Astrocyte (in vitro differentiated cells and primary cell): ENCODE results near the gene ZRANB2. TPM values are rescaled to one million over a fixed set of nuclear protein-coding genes. Genes with fewer than 3 reads are reported as not detected.

Source experiments
- DNase-seq: peaks from one replicate; pipeline ENCODE4 v3.0.0-alpha.2; 2010; ENCODE audit warnings: low read depth
- FAIRE-seq: peaks from 2 replicates; lab custom pipeline; 2011; peaks lifted over from hg19 to GRCh38; lab: Jason Lieb, UNC
- H2AFZ ChIP-seq: 2 replicates; pipeline ENCODE4 v1.6.0; 2012; ENCODE audit warnings: low read depth, low read length, inconsistent platforms
- H3K27ac ChIP-seq: 2 replicates; pipeline ENCODE4 v1.5.1; 2011; ENCODE audit warnings: low read depth, low read length, inconsistent platforms
- H3K27me3 ChIP-seq: 2 replicates; pipeline ENCODE4 v1.6.0; 2011; ENCODE audit warnings: low read length, inconsistent platforms; ENCODE audit not compliant: insufficient read depth
- H3K36me3 ChIP-seq: 2 replicates; pipeline ENCODE4 v1.5.1; 2011; ENCODE audit warnings: low read length, inconsistent platforms; ENCODE audit not compliant: insufficient read depth
- H3K4me1 ChIP-seq: 2 replicates; pipeline ENCODE4 v1.5.1; 2011; ENCODE audit warnings: low read length, inconsistent platforms; ENCODE audit not compliant: insufficient read depth
- H3K4me2 ChIP-seq: 2 replicates; pipeline ENCODE4 v1.6.0; 2012; ENCODE audit warnings: low read length, inconsistent platforms
- H3K4me3 ChIP-seq: 2 replicates; pipeline ENCODE4 v1.5.1; 2011; ENCODE audit warnings: low read depth, mild to moderate bottlenecking, low read length, inconsistent platforms; ENCODE audit not compliant: insufficient read depth
- H3K79me2 ChIP-seq: 2 replicates; pipeline ENCODE4 v1.6.0; 2012; ENCODE audit warnings: mild to moderate bottlenecking, low read length, inconsistent platforms; ENCODE audit not compliant: insufficient read depth
- H3K9ac ChIP-seq: 2 replicates; pipeline ENCODE4 v1.6.0; 2012; ENCODE audit warnings: mild to moderate bottlenecking, low read length, inconsistent platforms
- H3K9me3 ChIP-seq: 2 replicates; pipeline ENCODE4 v1.5.1; 2012; ENCODE audit warnings: low read depth, mild to moderate bottlenecking, low read length, inconsistent platforms; ENCODE audit not compliant: insufficient read depth
- H4K20me1 ChIP-seq: 2 replicates; pipeline ENCODE4 v1.6.0; 2012; ENCODE audit warnings: low read length, inconsistent platforms; ENCODE audit not compliant: insufficient read depth
- H3K27ac Mint-ChIP-seq: one replicate; pipeline ENCODE4 v1.8.0; 2021; ENCODE audit warnings: mild to moderate bottlenecking, mixed read lengths; ENCODE audit not compliant: unreplicated experiment
- H3K27me3 Mint-ChIP-seq: one replicate; pipeline ENCODE4 v1.8.0; 2021; ENCODE audit warnings: low read depth, mixed read lengths; ENCODE audit not compliant: unreplicated experiment
- H3K36me3 Mint-ChIP-seq: one replicate; pipeline ENCODE4 v1.8.0; 2021; ENCODE audit warnings: low read depth, mixed read lengths; ENCODE audit not compliant: unreplicated experiment
- H3K4me1 Mint-ChIP-seq: one replicate; pipeline ENCODE4 v1.8.0; 2021; ENCODE audit warnings: low read depth, mixed read lengths; ENCODE audit not compliant: unreplicated experiment
- H3K4me3 Mint-ChIP-seq: one replicate; pipeline ENCODE4 v1.8.0; 2021; ENCODE audit warnings: mild to moderate bottlenecking, moderate library complexity, mixed read lengths; ENCODE audit not compliant: unreplicated experiment
- H3K9me3 Mint-ChIP-seq: one replicate; pipeline ENCODE4 v1.8.0; 2021; ENCODE audit warnings: mild to moderate bottlenecking, mixed read lengths; ENCODE audit not compliant: unreplicated experiment
- CTCF ChIP-seq: IDR thresholded peaks from 2 replicates; pipeline ENCODE4 v1.5.1; 2011; ENCODE audit warnings: low read depth, mild to moderate bottlenecking, inconsistent platforms, low read length, moderate library complexity; ENCODE audit not compliant: insufficient read depth
- EZH2 ChIP-seq: IDR thresholded peaks from 2 replicates; pipeline ENCODE4 v1.6.1; 2012; ENCODE audit warnings: mild to moderate bottlenecking, low read length, inconsistent platforms; ENCODE audit not compliant: insufficient read depth
- total RNA-seq: library from RNA; stranded (reverse); gene quantifications from 2 replicates; pipeline ENCODE4 v1.2.1, GENCODE V29; 2021

The ZRANB2 gene
- total RNA-seq, 1 donor from 2014 or later: 97.0 TPM

- Histone ChIP-seq H3K9me3 (no peaks in the 10 kb centered on the region), H3K9ac (no peak overlapping the region), H3K79me2 (peaks cover 61% of the 10 kb centered on the region), H3K27me3 (no peaks in the 10 kb centered on the region), H2AFZ (no peak overlapping the region), H3K4me1 (no peaks in the 10 kb centered on the region), H3K4me3 (no peak overlapping the region), H3K36me3 (peaks cover 80% of the 10 kb centered on the region), H3K27ac (no peak overlapping the region), H3K4me2 (no peak overlapping the region), H4K20me1 (peaks cover 60% of the 10 kb centered on the region)
- FAIRE-seq: no peak
- peaks cover 9% of the 10 kb centered on the region for H3K36me3 Mint-ChIP-seq
- DNase-seq: no peak
- no peak for TF ChIP-seq EZH2
- TF ChIP-seq CTCF: no peak
- no peak overlapping the region for H3K4me3 Mint-ChIP-seq
- no peaks in the 10 kb centered on the region for H3K9me3 Mint-ChIP-seq
- H3K27me3 Mint-ChIP-seq: no peaks in the 10 kb centered on the region
- peaks cover 16% of the 10 kb centered on the region for H3K4me1 Mint-ChIP-seq
- H3K27ac Mint-ChIP-seq: no peak overlapping the region
These were observed 8.6 kb downstream of the ZRANB2 start for GRCh38 chr1:71072273-71072672.

- no peak overlapping the region for H3K4me2 ChIP-seq
- TF ChIP-seq CTCF (no peak), EZH2 (no peak)
- no peaks in the 10 kb centered on the region for H3K9me3 ChIP-seq
- Mint-ChIP-seq H3K9me3 (no peaks in the 10 kb centered on the region), H3K27ac (no peak overlapping the region), H3K27me3 (no peaks in the 10 kb centered on the region), H3K4me1 (peaks cover 16% of the 10 kb centered on the region), H3K36me3 (peaks cover 9% of the 10 kb centered on the region), H3K4me3 (no peak overlapping the region)
- no peak for DNase-seq
- H3K27me3 ChIP-seq: no peaks in the 10 kb centered on the region
- no peak overlapping the region for H3K4me3 ChIP-seq
- no peaks in the 10 kb centered on the region for H3K4me1 ChIP-seq
- no peak overlapping the region for H3K27ac ChIP-seq
- peaks cover 57% of the 10 kb centered on the region for H4K20me1 ChIP-seq
- H2AFZ ChIP-seq: no peak overlapping the region
- FAIRE-seq: no peak
- H3K9ac ChIP-seq: no peak overlapping the region
- peaks cover 84% of the 10 kb centered on the region for H3K36me3 ChIP-seq
- H3K79me2 ChIP-seq: peaks cover 55% of the 10 kb centered on the region
These were observed 9.1 kb downstream of the ZRANB2 start for GRCh38 chr1:71071720-71072119.

GRCh38 chr1:71068325-71069240 is 12.3 kb downstream of the ZRANB2 start:
- no peak overlapping the region for H3K4me2 ChIP-seq
- TF ChIP-seq EZH2: no peak
- no peak for TF ChIP-seq CTCF
- H3K9ac ChIP-seq: no peak overlapping the region
- no peak overlapping the region for H3K4me3 Mint-ChIP-seq
- peaks cover 90% of the 10 kb centered on the region for H3K36me3 ChIP-seq
- H3K4me1 ChIP-seq: no peaks in the 10 kb centered on the region
- H3K9me3 ChIP-seq: no peaks in the 10 kb centered on the region
- H3K4me1 Mint-ChIP-seq: no peaks in the 10 kb centered on the region
- H3K27ac ChIP-seq: no peak overlapping the region
- H3K9me3 Mint-ChIP-seq: no peaks in the 10 kb centered on the region
- H2AFZ ChIP-seq: no peak overlapping the region
- no peak overlapping the region for H3K27ac Mint-ChIP-seq
- FAIRE-seq: no peak
- H3K27me3 Mint-ChIP-seq: no peaks in the 10 kb centered on the region
- peaks cover 27% of the 10 kb centered on the region for H3K79me2 ChIP-seq
- no peak for DNase-seq
- peaks cover 38% of the 10 kb centered on the region for H4K20me1 ChIP-seq
- H3K36me3 Mint-ChIP-seq: peaks cover 6% of the 10 kb centered on the region
- no peaks in the 10 kb centered on the region for H3K27me3 ChIP-seq
- no peak overlapping the region for H3K4me3 ChIP-seq
